Gastroesophageal sphincter (tissue), 4 donors: ENCODE results near the gene ANKRD26. TPM values are rescaled to one million over a fixed set of nuclear protein-coding genes. Genes with fewer than 3 reads are reported as not detected.

Source experiments
- ATAC-seq: fragments of 150-250 bp; one replicate; pipeline ENCODE4 v1.9.1; 2016; ENCODE audit warnings: mild to moderate bottlenecking, moderate library complexity
- H3K27ac ChIP-seq, 4 donors: fragments of 200-600 bp; sonication (generic) in 3 of 4; 1 replicate in 3 of 4; 2 replicates in 1 of 4; pipeline ENCODE4 v1.5.1; 2016 to 2019
- H3K27me3 ChIP-seq: fragments of 200-600 bp; sonication (generic); one replicate; pipeline ENCODE4 v1.5.1; 2019
- H3K36me3 ChIP-seq, 2 donors: fragments of 200-600 bp; sonication (generic); one replicate each; pipeline ENCODE4 v1.5.1; 2019; ENCODE audit warnings: control low read depth in 1 of 2
- H3K4me1 ChIP-seq, 3 donors: fragments of 200-600 bp; sonication (generic); 1 replicate in 2 of 3; 2 replicates in 1 of 3; pipeline ENCODE4 v1.5.1; 2016 to 2019; ENCODE audit warnings: control low read depth in 2 of 3
- H3K4me3 ChIP-seq, 2 donors: fragments of 200-600 bp; sonication (generic); one replicate each; pipeline ENCODE4 v1.5.1; 2019; ENCODE audit warnings: mild to moderate bottlenecking in 1 of 2, moderate library complexity in 1 of 2
- H3K9me3 ChIP-seq, 3 donors: fragments of 200-600 bp; sonication (generic); one replicate each; pipeline ENCODE4 v1.5.1; 2017 to 2019; ENCODE audit warnings: control low read depth in 2 of 3
- EP300 ChIP-seq: sonication (generic); formaldehyde crosslinking; IDR thresholded peaks from one replicate; pipeline ENCODE4 v1.6.1; 2017; ENCODE audit warnings: antibody characterized with exemption, mild to moderate bottlenecking
- POLR2A ChIP-seq, 2 donors: fragments of 450-650 bp; IDR thresholded peaks; one replicate each; pipeline ENCODE4 v1.6.1; 2017; ENCODE audit warnings: antibody characterized with exemption in 2 of 2, mild to moderate bottlenecking in 2 of 2, moderate library complexity in 1 of 2
- POLR2AphosphoS5 ChIP-seq: sonication (generic); formaldehyde crosslinking; IDR thresholded peaks from one replicate; pipeline ENCODE4 v1.6.1; 2017; ENCODE audit warnings: antibody characterized with exemption
- WGBS, 2 donors: methylation state at CpG; one replicate each; pipeline ENCODE4 v1.1.5; 2018; ENCODE audit warnings: low coverage in 1 of 2; 5-methylcytosine and 5-hydroxymethylcytosine counted together
- total RNA-seq, 4 donors: library from RNA; depleted of rRNA; stranded (reverse); fragments of >200 nt; gene quantifications; one replicate each; pipeline ENCODE4 v1.1.0, GENCODE V29; 2016
- TF ChIP-seq, protein P1 (sequence below), 4 experiments: fragments of 200-600 bp in 2 of 4; fragments of 450-650 bp in 2 of 4; sonication (generic) in 1 of 4; IDR thresholded peaks; one replicate each; pipeline ENCODE4 v1.5.1; 2017 to 2019; ENCODE audit warnings: antibody characterized with exemption in 4 of 4, mild to moderate bottlenecking in 2 of 4, moderate library complexity in 2 of 4

ANKRD26 gene
- total RNA-seq, 4 donors from 2014 or later: 4.0 to 9.7 (median 6.6) TPM

DNA sequence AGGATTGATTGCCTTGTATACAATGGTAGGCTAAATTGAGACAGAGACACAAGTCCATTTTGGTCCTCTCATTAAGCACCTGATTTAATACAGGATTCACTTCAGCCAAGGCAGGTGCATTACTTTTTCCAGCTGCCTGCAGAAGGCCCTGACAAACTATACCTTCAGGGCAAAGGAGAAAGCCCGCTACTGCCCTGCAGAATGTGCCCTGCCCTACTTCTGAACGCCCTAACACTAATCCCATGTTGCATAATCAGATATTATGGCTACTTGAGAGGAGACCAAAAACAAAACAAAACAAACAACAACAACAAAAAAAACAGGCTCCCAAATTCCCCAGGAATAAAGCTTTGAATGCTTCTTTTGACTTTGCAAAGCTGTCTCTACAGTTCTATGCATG lies 122.7 kb downstream of the ANKRD26 start:
- ATAC-seq: no peak
- Histone ChIP-seq H3K27ac (no peak overlapping the region), H3K36me3 (peaks cover 0 to 53% of the 10 kb centered on the region in 2 donors), H3K9me3 (no peaks in the 10 kb centered on the region), H3K4me1 (no peaks in the 10 kb centered on the region), H3K4me3 (no peak overlapping the region), H3K27me3 (no peaks in the 10 kb centered on the region)
- no peak for TF ChIP-seq POLR2AphosphoS5
- no peak for TF ChIP-seq EP300
- 91 to 94% methylated on average over 2 of the region's 2 CpGs for WGBS, 2 donors

DNA sequence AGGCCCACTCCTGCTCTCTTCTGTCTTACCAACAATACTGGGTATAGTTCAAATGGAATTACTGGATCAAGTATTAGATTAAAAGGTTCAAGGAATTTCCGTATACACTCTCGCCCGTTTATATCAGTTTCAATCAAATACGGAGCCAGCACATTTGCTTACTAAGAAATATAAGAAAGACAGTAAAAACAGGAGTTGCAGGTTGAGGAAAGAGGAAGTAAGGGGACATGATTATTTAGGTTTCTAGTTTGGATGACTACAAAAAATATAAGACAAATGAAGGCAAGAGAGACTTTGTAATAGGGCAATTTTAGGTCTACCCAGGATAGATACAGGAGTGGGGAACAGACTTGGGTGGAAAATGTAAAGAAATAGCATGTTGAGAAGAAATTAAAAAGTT lies 129.6 kb downstream of the ANKRD26 start:
- no peaks in the 10 kb centered on the region for H3K27me3 ChIP-seq
- H3K4me3 ChIP-seq: no peak overlapping the region
- peaks cover 0 to 41% of the 10 kb centered on the region in 2 donors for H3K36me3 ChIP-seq
- no peaks in the 10 kb centered on the region for H3K4me1 ChIP-seq
- no peak overlapping the region for H3K27ac ChIP-seq
- WGBS, 2 donors: 89% methylated on average over 4 of the region's 4 CpGs; no CpG with 5 or more reads in 1 of the 2 donors
- TF ChIP-seq POLR2A (IDR thresholded peaks at IDR 0.05): no peak
- TF ChIP-seq, protein P1, sequence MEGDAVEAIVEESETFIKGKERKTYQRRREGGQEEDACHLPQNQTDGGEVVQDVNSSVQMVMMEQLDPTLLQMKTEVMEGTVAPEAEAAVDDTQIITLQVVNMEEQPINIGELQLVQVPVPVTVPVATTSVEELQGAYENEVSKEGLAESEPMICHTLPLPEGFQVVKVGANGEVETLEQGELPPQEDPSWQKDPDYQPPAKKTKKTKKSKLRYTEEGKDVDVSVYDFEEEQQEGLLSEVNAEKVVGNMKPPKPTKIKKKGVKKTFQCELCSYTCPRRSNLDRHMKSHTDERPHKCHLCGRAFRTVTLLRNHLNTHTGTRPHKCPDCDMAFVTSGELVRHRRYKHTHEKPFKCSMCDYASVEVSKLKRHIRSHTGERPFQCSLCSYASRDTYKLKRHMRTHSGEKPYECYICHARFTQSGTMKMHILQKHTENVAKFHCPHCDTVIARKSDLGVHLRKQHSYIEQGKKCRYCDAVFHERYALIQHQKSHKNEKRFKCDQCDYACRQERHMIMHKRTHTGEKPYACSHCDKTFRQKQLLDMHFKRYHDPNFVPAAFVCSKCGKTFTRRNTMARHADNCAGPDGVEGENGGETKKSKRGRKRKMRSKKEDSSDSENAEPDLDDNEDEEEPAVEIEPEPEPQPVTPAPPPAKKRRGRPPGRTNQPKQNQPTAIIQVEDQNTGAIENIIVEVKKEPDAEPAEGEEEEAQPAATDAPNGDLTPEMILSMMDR (IDR thresholded peaks at IDR 0.05): no peak
- no peak for TF ChIP-seq EP300
- TF ChIP-seq POLR2AphosphoS5: no peak
- no peaks in the 10 kb centered on the region for H3K9me3 ChIP-seq
- ATAC-seq: no peak

DNA sequence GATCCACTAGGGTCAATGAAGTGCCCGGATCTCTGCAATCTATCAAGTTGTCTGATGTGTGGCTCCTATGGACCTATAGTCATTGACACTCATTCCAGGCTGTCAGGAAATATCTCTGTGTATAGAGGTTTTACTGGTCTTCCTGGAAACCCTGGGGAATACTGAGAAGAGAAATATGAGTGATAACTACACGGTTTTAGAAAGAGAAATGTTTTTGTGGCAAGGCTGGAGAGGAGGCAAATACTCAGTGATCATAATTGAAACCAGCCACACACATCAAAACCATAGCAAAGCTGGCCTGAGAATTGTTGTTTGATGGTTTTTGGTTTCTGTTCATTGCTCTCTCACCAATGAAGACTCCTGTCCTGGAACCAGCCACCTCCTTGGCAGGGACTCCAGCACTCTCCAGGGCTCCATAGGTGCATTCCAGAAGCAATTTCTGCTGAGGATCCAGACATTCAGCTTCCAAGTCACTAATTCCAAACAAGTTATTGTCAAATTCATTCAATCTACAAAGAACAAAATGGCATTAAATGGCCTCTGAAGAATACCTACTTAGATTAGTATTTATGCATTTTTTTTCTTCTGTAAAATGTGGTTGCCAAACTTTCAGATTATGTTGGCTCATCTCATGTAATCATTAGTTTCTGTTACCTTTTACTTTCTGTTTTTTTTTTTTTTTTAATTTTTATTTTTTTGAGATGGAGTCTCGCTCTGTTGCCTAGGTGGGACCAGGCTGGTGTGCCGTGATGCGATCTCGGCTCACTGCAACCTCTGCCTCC lies 131.0 kb downstream of the ANKRD26 start:
- H3K27ac ChIP-seq: no peak overlapping the region

DNA sequence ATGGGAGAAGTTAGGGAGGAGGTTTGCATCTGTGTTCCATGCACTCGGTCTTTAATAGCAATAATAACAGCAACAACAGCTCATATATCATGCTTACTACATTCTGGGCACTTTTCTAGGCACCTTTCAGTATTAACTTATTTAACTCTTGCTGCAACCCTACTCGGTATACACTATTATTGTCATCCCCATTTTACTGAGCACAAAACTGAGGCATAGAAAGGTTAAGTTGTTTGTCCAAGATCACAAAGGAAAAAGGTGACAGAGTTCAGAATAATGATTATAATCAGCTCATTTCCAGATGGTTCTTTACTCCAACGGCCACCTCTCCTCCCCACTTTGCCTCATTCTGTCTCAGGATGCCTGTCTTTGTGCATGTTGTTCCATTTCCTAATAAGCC lies 137.5 kb downstream of the ANKRD26 start:
- 55 to 78% methylated on average over 2 to 3 of the region's 3 CpGs for WGBS, 2 donors
- Histone ChIP-seq H3K4me1 (no peaks in the 10 kb centered on the region), H3K4me3 (no peak overlapping the region), H3K9me3 (no peaks in the 10 kb centered on the region), H3K36me3 (peaks cover 0 to 21% of the 10 kb centered on the region in 2 donors), H3K27me3 (no peaks in the 10 kb centered on the region), H3K27ac (no peak overlapping the region)
- no peak for TF ChIP-seq POLR2AphosphoS5
- TF ChIP-seq, protein P1 (IDR thresholded peaks at IDR 0.05): no peak
- no peak for TF ChIP-seq POLR2A (IDR thresholded peaks at IDR 0.05)
- no peak for TF ChIP-seq EP300
- ATAC-seq: no peak

More for the DNA sequence above, 131.0 kb downstream of the ANKRD26 start:
- Histone ChIP-seq H3K4me1 (no peaks in the 10 kb centered on the region), H3K36me3 (peaks cover 0 to 28% of the 10 kb centered on the region in 2 donors), H3K27me3 (no peaks in the 10 kb centered on the region), H3K4me3 (no peak overlapping the region), H3K9me3 (no peaks in the 10 kb centered on the region)
- WGBS, 2 donors: 57 to 89% methylated on average over 2 to 6 of the region's 6 CpGs
- ATAC-seq: no peak
- TF ChIP-seq POLR2AphosphoS5 (no peak), EP300 (no peak), POLR2A (IDR thresholded peaks at IDR 0.05) (no peak)
- TF ChIP-seq, protein P1 (IDR thresholded peaks at IDR 0.05): no peak

DNA sequence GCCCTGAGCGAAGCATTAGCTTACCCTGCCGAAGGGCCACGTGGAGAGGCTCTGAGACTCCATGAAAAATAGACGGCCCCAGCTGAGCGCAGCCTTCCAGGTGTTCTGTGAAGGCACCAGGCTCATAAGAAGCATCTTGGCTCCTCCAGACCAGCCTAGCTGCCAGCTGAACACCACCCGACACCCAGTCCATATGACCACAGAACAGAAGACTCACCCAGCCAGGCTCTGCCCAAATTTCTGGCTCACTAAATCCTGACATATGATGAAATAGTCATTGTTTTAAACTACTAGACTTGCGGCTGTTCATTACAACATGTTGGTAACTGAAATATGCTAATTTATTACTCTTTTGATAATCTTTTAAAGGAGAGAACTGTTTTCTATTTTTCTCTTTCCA lies 140.0 kb downstream of the ANKRD26 start:
- TF ChIP-seq POLR2A (IDR thresholded peaks at IDR 0.05): no peak
- TF ChIP-seq, protein P1 (IDR thresholded peaks at IDR 0.05): no peak
- TF ChIP-seq POLR2AphosphoS5: no peak
- no peak for TF ChIP-seq EP300
- Histone ChIP-seq H3K9me3 (no peaks in the 10 kb centered on the region), H3K27ac (no peak overlapping the region), H3K4me3 (no peak overlapping the region), H3K27me3 (no peaks in the 10 kb centered on the region), H3K36me3 (peaks cover 0 to 10% of the 10 kb centered on the region in 2 donors), H3K4me1 (no peaks in the 10 kb centered on the region)
- ATAC-seq: no peak
- WGBS, 2 donors: 89 to 100% methylated on average over 1 to 2 of the region's 7 CpGs
